Activated B cell treated with CpG ODN at 0.5 μM for 24 hours (primary cell): ENCODE results near the gene ISM2. TPM values are rescaled to one million over a fixed set of nuclear protein-coding genes. Genes with fewer than 3 reads are reported as not detected.
"Not testable (repeated sequence)": the region's sequence is repeated elsewhere in the genome, so short reads cannot be mapped to it uniquely, and the experiment has no call there.

Source experiments
- ATAC-seq: fragments of 200-7000 bp; cut with Tn5 transposase; one replicate; pipeline ENCODE4 v1.10.0; 2021; ENCODE audit warnings: low read depth, mild to moderate bottlenecking, moderate library complexity
- CTCF ChIA-PET: fragments of 350-600 bp; sonication (Branson Sonifier 250); formaldehyde crosslinking; loops from one replicate; lab custom pipeline; 2021; ENCODE audit warnings: antibody characterized with exemption; lab: Charles Lee
- POLR2A ChIA-PET: fragments of 350-600 bp; sonication (Branson Sonifier 250); formaldehyde crosslinking; loops from one replicate; lab custom pipeline; 2021; ENCODE audit warnings: antibody characterized with exemption; lab: Charles Lee
- DNase-seq: peaks from one replicate; pipeline ENCODE4 v3.0.0; 2022
- H3K27ac Mint-ChIP-seq: one replicate; pipeline ENCODE4 v1.8.0; 2020; ENCODE audit warnings: mixed read lengths
- H3K27me3 Mint-ChIP-seq: one replicate; pipeline ENCODE4 v1.8.0; 2021; ENCODE audit warnings: mixed read lengths
- H3K36me3 Mint-ChIP-seq: one replicate; pipeline ENCODE4 v1.8.0; 2021; ENCODE audit warnings: low read depth, mixed read lengths
- H3K4me1 Mint-ChIP-seq: one replicate; pipeline ENCODE4 v1.8.0; 2021; ENCODE audit warnings: mixed read lengths
- H3K4me3 Mint-ChIP-seq: one replicate; pipeline ENCODE4 v1.8.0; 2020; ENCODE audit warnings: mild to moderate bottlenecking, mixed read lengths
- H3K9me3 Mint-ChIP-seq: one replicate; pipeline ENCODE4 v1.8.0; 2020; ENCODE audit warnings: mixed read lengths
- intact Hi-C: fragments of 100-400 bp; cut with micrococcal nuclease; formaldehyde crosslinking; loops from one replicate; pipeline ENCODE4 v1.15.1; 2024
- total RNA-seq: library from RNA; stranded (reverse); gene quantifications from 2 replicates; pipeline ENCODE4 v1.2.3, GENCODE V29; 2022
- TF ChIP-seq, protein P1 (sequence below): fragments of 200-600 bp; IDR thresholded peaks from one replicate; pipeline ENCODE4 v1.8.0; 2022; ENCODE audit warnings: antibody characterized with exemption, mild to moderate bottlenecking

ISM2 gene
- total RNA-seq, 1 donor from 2014 or later, result not detected

DNA sequence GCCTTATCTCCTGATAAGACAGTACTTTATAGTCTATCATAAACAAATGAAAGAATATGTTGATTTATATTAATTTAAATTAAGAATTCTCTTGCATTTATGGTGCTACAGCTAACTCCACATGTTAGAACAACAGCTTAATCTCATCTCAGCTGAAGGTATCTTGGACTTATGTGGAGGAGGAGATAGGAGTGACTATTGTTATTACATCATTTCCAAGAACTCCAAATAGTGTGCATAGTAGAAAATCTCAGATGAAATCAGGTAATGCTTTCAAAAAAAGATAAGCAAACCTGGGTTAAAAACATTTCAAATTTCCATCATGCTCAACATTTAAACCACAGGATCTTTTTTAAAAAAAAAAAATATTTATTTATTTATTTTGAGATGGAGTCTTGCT is 31.3 kb upstream of the ISM2 start:
- POLR2A ChIA-PET, result no interaction called here
- ATAC-seq, result no peak
- CTCF ChIA-PET, result no interaction called here

DNA sequence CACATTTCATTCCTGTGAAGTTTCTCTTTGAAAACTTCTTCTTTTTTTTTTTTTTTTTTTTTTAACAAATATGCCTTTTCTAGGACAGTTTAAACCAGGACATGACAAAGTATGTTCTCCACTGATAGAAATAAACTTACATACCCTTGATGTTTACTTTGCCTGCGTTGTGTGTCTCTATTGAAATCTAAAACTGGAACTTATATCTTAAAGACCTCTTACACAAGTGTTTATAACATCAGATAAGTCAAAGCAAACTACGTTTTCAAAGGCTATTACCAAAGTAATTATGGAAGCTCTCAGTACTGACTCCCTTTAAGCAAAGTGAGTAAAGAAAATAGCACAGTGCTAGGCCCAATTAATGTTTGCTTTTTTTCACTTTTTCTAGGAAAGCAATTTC is 30.6 kb upstream of the ISM2 start:
- TF ChIP-seq, protein P1, sequence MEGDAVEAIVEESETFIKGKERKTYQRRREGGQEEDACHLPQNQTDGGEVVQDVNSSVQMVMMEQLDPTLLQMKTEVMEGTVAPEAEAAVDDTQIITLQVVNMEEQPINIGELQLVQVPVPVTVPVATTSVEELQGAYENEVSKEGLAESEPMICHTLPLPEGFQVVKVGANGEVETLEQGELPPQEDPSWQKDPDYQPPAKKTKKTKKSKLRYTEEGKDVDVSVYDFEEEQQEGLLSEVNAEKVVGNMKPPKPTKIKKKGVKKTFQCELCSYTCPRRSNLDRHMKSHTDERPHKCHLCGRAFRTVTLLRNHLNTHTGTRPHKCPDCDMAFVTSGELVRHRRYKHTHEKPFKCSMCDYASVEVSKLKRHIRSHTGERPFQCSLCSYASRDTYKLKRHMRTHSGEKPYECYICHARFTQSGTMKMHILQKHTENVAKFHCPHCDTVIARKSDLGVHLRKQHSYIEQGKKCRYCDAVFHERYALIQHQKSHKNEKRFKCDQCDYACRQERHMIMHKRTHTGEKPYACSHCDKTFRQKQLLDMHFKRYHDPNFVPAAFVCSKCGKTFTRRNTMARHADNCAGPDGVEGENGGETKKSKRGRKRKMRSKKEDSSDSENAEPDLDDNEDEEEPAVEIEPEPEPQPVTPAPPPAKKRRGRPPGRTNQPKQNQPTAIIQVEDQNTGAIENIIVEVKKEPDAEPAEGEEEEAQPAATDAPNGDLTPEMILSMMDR, result no peak
- POLR2A ChIA-PET, result interaction anchor here (0.7 kb wide), 1 partner anchor 17 kb away, joined by 5 read pairs; no protein-coding TSS in a partner anchor
- DNase-seq (no peak), ATAC-seq (no peak)
- Mint-ChIP-seq H3K36me3 (peaks cover 31% of the 10 kb centered on the region), H3K27me3 (no peaks in the 10 kb centered on the region), H3K9me3 (no peaks in the 10 kb centered on the region), H3K4me3 (no peak overlapping the region), H3K4me1 (no peaks in the 10 kb centered on the region), H3K27ac (no peak overlapping the region)
- intact Hi-C loops, result no loop called here
- CTCF ChIA-PET, result no interaction called here

More for the DNA sequence above, 31.3 kb upstream of the ISM2 start:
- Mint-ChIP-seq H3K27me3 (no peaks in the 10 kb centered on the region), H3K9me3 (no peaks in the 10 kb centered on the region), H3K4me3 (no peak overlapping the region), H3K27ac (no peak overlapping the region), H3K36me3 (peaks cover 31% of the 10 kb centered on the region), H3K4me1 (no peaks in the 10 kb centered on the region)
- TF ChIP-seq, protein P1, result no peak
- no peak for DNase-seq
- intact Hi-C loops, result no loop called here

DNA sequence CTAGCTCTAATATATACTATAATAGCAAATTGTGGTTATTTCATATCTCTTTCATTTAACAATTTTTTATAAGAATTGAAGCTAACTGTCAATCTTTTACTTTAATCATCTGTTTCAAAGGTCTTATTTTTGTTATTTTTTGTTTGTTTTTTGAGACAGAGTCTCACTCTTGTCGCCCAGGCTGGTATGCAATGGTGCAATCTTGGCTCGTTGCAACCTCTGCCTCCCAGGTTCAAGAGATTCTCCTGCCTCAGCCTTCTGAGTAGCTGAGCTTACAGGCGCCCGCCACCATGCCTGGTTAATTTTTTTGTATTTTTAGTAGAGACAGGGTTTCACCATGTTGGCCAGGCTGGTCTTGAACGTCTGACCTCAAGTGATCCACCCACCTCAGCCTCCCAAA is 30.1 kb upstream of the ISM2 start:
- POLR2A ChIA-PET, H3K4me1 Mint-ChIP-seq, intact Hi-C loops, CTCF ChIA-PET, H3K27me3 Mint-ChIP-seq, DNase-seq, H3K4me3 Mint-ChIP-seq, ATAC-seq, H3K9me3 Mint-ChIP-seq, H3K27ac Mint-ChIP-seq: not testable (repeated sequence)
- peaks cover 35% of the 10 kb centered on the region for H3K36me3 Mint-ChIP-seq

DNA sequence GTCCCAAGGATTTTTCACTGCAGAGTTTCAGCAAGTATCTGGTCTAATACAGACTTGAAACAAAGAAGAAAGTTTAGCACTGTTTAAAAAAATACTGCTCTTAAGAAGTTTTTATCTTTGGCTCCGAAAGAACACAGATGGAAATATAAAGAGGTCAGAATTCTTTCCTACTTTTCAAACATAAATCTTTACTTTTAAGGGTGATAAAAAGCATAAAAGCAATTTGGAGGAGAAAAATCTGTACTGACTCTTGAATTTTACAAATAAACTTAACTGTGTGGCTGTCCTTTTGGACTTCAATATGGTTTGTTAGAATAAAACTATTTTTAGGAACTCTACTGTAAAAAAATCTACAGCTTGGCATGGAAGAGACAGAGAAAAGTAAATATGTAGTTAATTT is 27.6 kb upstream of the ISM2 start:
- no peak overlapping the region for H3K27ac Mint-ChIP-seq
- H3K27me3 Mint-ChIP-seq, result no peaks in the 10 kb centered on the region
- ATAC-seq, result no peak
- TF ChIP-seq, protein P1, result no peak
- CTCF ChIA-PET, result no interaction called here
- DNase-seq, result no peak
- intact Hi-C loops, result no loop called here
- H3K4me1 Mint-ChIP-seq, result no peaks in the 10 kb centered on the region
- H3K4me3 Mint-ChIP-seq, result no peak overlapping the region
- POLR2A ChIA-PET, result no interaction called here
- H3K9me3 Mint-ChIP-seq, result no peaks in the 10 kb centered on the region
- H3K36me3 Mint-ChIP-seq, result peaks cover 40% of the 10 kb centered on the region

DNA sequence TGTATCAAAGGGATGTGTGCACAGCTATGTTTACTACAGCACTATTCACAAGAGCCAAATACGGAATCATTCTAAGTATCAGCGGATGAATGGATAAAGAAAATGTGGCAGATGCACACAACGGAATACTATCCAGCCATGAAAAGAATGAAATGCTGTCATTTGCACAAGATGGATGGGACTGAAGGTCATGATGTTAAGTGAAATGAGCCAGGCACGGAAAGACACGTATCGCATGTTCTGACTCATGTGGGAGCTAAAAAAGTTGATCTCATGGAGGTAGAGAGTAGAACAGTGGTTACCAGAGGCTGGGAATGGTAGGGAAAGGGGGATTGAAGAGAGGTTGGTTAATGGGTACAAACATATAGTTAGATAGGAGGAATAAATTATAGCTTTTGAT is 25.9 kb upstream of the ISM2 start:
- ATAC-seq, result no peak
- Mint-ChIP-seq H3K4me3 (no peak overlapping the region), H3K4me1 (no peaks in the 10 kb centered on the region), H3K27ac (no peak overlapping the region), H3K9me3 (no peaks in the 10 kb centered on the region), H3K36me3 (peaks cover 48% of the 10 kb centered on the region), H3K27me3 (no peaks in the 10 kb centered on the region)
- ChIA-PET CTCF (no interaction called here), POLR2A (no interaction called here)
- TF ChIP-seq, protein P1, result no peak
- intact Hi-C loops, result no loop called here
- no peak for DNase-seq

DNA sequence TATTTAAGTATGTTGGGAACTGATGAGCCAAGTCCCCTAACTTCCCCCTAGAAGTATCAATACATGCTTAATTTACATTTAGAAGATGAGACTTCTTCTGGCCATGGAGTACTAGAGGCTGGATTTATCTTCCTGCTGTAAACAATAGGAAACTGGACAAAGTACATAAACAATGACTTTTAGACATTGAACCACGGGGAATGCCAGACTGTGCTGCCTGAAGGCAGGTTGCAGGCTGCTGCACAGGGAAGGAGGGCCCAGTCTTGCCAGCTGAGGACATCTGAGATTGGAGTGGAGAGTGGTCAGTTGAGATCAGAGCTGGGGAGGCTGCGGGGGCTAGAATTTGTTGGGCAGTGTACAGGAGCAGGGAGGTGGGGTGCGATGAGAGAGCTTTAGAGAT is 24.5 kb upstream of the ISM2 start:
- no peak overlapping the region for H3K4me3 Mint-ChIP-seq
- H3K9me3 Mint-ChIP-seq, result no peaks in the 10 kb centered on the region
- no peaks in the 10 kb centered on the region for H3K27me3 Mint-ChIP-seq
- intact Hi-C loops, result no loop called here
- H3K36me3 Mint-ChIP-seq, result peaks cover 62% of the 10 kb centered on the region
- ChIA-PET POLR2A (no interaction called here), CTCF (no interaction called here)
- TF ChIP-seq, protein P1, result no peak
- no peak for DNase-seq
- no peaks in the 10 kb centered on the region for H3K4me1 Mint-ChIP-seq
- ATAC-seq, result no peak
- H3K27ac Mint-ChIP-seq, result no peak overlapping the region
